ENCODE data around the gene GSTM1.
"Not testable (repeated sequence)": the region's sequence is repeated elsewhere in the genome, so short reads cannot be mapped to it uniquely, and the experiment has no call there.

Gene GSTM1

GRCh38 chr1:109704173-109704572 is 16.6 kb downstream of the GSTM1 start:
- 0 out of 2 replicates have a peak, but pooled peaks have one; percentile 3 for TF ChIP-seq CTCF (conservative IDR thresholded peaks at IDR 0.05)
- TF ChIP-seq ZFX (IDR thresholded peaks at IDR 0.05) = no peak
- no peak overlapping the region for H3K27ac ChIP-seq

DNA sequence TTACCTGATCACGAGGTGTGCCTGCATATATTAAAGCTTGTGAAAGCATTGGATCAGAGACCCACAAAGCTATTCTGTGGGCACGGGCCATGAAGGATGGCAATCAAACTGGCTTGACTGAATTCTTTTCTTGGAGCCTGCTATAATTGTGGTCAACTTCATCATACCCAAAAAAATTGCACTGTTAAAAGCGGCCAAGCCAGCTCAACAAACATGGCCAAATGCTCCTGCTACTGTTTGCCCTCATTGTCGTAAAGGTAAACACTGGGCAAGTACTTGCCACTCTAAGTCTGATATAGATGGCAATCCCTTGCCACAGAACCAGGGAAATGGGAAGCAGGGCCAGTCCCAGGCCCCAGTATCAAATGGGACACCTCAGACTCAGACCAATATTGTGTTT is 17.8 kb downstream of the GSTM1 start:
- TF ChIP-seq CTCF (conservative IDR thresholded peaks at IDR 0.05) (no peak), ZFX (IDR thresholded peaks at IDR 0.05) (no peak)
- H3K27ac ChIP-seq = no peak overlapping the region

DNA sequence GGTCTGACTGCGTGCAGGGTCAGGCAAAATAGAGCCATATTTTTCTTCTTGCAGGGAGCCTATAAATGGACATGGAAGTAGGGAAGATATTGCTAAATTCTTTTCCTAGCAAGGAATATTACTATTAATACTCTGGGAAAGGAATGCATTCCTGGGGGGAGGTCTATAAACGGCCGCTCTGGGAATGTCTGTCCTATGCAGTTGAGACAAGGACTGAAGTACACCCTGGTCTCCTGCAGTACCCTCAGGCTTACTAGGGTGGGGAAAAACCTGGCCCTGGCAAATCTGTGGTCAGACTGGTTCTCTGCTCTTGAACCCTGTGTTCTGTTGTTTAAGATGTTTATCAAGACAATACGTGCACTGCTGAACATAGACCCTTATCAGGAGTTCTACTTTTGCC is 21.3 kb downstream of the GSTM1 start:
- H3K27ac ChIP-seq = not testable (repeated sequence)

GRCh38 chr1:109709822-109710221 is 22.2 kb downstream of the GSTM1 start:
- H3K27ac ChIP-seq = not testable (repeated sequence)

- not testable (repeated sequence) for H3K27ac ChIP-seq
These were observed 24.1 kb downstream of the GSTM1 start, which contains the start of gene GSTM5 for GRCh38 chr1:109711593-109712320. GSTM5 (plus strand) TSS chr1:109712251; CDS start chr1:109712313, 62 bp downstream.

DNA sequence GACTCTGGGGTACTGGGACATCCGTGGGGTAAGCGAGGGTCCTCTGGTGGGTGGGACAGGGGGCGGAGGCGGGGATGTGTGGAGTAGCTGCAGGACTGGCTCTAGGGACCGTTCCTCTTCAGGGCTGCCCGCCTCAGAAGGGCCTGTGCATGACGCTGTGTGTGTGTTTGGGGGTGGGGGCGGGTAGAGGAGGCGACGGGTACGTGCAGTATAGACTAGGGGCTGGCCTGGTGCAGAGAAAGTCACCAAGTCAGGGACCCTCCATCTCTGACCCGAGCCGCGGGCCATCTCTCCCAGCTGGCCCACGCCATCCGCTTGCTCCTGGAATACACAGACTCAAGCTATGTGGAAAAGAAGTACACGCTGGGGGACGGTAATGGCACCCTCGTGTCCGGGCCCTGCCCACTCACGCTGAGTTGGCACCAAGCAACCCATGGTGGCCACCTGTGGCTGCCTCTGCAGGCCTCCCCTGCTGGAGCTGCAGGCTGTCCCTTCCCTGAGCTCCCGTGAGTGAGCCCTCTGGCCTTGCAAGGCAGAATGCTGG is 24.8 kb downstream of the GSTM1 start:
- TF ChIP-seq ZFX (IDR thresholded peaks at IDR 0.05) (no peak), CTCF (conservative IDR thresholded peaks at IDR 0.05) (no peak)
- no peak overlapping the region for H3K27ac ChIP-seq

GRCh38 chr1:109713636-109714035 is 26.0 kb downstream of the GSTM1 start:
- TF ChIP-seq CTCF (conservative IDR thresholded peaks at IDR 0.05) = no peak
- TF ChIP-seq ZFX (IDR thresholded peaks at IDR 0.05) = no peak
- H3K27ac ChIP-seq = no peak overlapping the region

DNA sequence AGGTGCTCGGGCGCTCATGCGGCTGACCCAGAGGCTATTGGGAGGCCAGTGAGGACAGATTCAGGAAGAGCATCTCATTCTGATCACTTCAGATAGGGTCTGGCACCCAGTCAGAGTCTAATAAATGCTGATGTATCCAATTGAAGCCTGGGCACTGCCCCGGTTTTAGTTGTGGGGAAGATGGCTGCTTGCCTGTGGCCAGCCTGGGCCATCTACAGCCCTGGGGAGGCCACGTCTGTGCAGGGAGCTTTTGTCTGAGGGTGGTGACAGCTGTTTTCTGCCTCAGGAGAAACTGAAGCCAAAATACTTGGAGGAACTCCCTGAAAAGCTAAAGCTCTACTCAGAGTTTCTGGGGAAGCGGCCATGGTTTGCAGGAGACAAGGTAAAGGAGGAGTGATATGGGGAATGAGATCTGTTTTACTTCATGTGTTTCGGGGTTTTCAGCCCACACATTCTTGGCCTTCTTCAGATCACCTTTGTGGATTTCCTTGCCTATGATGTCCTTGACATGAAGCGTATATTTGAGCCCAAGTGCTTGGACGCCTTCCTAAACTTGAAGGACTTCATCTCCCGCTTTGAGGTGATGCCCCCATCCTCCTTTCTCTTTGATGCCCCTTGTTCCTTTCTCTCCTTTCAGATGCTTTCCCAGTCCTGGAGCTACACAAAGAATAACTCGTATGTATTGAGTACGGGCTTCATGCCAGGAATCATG is 27.2 kb downstream of the GSTM1 start:
- TF ChIP-seq CTCF (conservative IDR thresholded peaks at IDR 0.05) = no peak
- TF ChIP-seq ZFX (IDR thresholded peaks at IDR 0.05) = no peak
- H3K27ac ChIP-seq = no peak overlapping the region

DNA sequence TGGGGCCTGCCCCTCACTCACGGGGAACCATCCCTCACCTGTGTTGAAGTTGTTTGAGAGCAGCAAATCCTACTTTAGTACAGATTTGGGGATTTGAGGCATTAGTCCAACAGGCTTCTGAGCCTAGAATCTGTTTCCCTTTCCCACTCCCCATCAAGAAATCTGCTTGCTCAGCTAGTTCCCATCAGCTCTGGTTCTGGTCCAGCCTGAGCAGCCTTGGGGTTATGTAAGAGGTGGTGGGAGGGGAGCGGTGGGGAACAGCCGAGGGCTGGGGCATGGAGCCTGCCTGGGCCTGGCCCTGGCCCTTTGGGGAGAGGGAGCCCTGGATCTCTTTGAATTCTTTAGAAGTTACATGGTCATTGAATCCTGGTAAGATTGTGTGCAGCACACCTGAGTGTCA is 28.5 kb downstream of the GSTM1 start:
- H3K27ac ChIP-seq = no peak overlapping the region
- TF ChIP-seq ZFX (IDR thresholded peaks at IDR 0.05) (no peak), CTCF (conservative IDR thresholded peaks at IDR 0.05) (no peak)
